H9 (cell line): ENCODE measurements around the gene CCDC121. TPM values are rescaled to one million over a fixed set of nuclear protein-coding genes. Genes with fewer than 3 reads are reported as not detected.
"Not testable (repeated sequence)": the region's sequence is repeated elsewhere in the genome, so short reads cannot be mapped to it uniquely, and the experiment has no call there.

ENCODE experiments used
- DNase-seq: peaks from one replicate; pipeline ENCODE4 v3.0.0-alpha.2; 2017
- H2AFZ ChIP-seq: one replicate; pipeline ENCODE4 v1.6.1; 2013; ENCODE audit warnings: mild to moderate bottlenecking, low read length, control low read depth, moderate library complexity
- H2AK5ac ChIP-seq: 2 replicates; pipeline ENCODE4 v1.6.1; 2013; ENCODE audit warnings: low read length, control low read depth, mixed read lengths; ENCODE audit not compliant: insufficient read length
- H2BK120ac ChIP-seq: one replicate; pipeline ENCODE4 v1.6.1; 2013; ENCODE audit warnings: low read depth, mild to moderate bottlenecking, low read length, control low read depth, inconsistent platforms; ENCODE audit not compliant: poor library complexity, severe bottlenecking
- H2BK12ac ChIP-seq: 2 replicates; pipeline ENCODE4 v1.6.1; 2013; ENCODE audit warnings: low read length, control low read depth, mixed read lengths, low read depth; ENCODE audit not compliant: insufficient read length
- H2BK15ac ChIP-seq: 2 replicates; pipeline ENCODE4 v1.6.1; 2013; ENCODE audit warnings: low read depth, low read length, control low read depth
- H2BK20ac ChIP-seq: one replicate; pipeline ENCODE4 v1.6.1; 2013; ENCODE audit warnings: low read depth, mild to moderate bottlenecking, low read length, control low read depth, inconsistent platforms; ENCODE audit not compliant: poor library complexity, severe bottlenecking
- H2BK5ac ChIP-seq: 2 replicates; pipeline ENCODE4 v1.6.1; 2013; ENCODE audit warnings: low read length, control low read depth, mixed read lengths; ENCODE audit not compliant: insufficient read length
- H3K14ac ChIP-seq: 2 replicates; pipeline ENCODE4 v1.6.1; 2013; ENCODE audit warnings: low read length, control low read depth; ENCODE audit not compliant: insufficient read depth
- H3K18ac ChIP-seq: 2 replicates; pipeline ENCODE4 v1.6.1; 2013; ENCODE audit warnings: low read depth, mild to moderate bottlenecking, mixed read lengths, low read length, control low read depth; ENCODE audit not compliant: insufficient read length
- H3K23ac ChIP-seq: 2 replicates; pipeline ENCODE4 v1.6.1; 2013; ENCODE audit warnings: low read length, control low read depth, mixed read lengths, low read depth; ENCODE audit not compliant: insufficient read length
- H3K23me2 ChIP-seq: 2 replicates; pipeline ENCODE4 v1.6.1; 2013; ENCODE audit warnings: low read depth, mild to moderate bottlenecking, mixed read lengths, low read length, control low read depth; ENCODE audit not compliant: insufficient read length, poor library complexity, severe bottlenecking
- H3K27ac ChIP-seq: 2 replicates; pipeline ENCODE4 v1.5.1; 2013; ENCODE audit warnings: low read length, control low read depth, mixed read lengths, low read depth; ENCODE audit not compliant: insufficient read length
- H3K27me3 ChIP-seq: 2 replicates; pipeline ENCODE4 v1.6.1; 2013; ENCODE audit warnings: low read length, control low read depth, inconsistent platforms; ENCODE audit not compliant: insufficient read depth
- H3K4ac ChIP-seq: 2 replicates; pipeline ENCODE4 v1.6.1; 2013; ENCODE audit warnings: low read depth, mild to moderate bottlenecking, control low read depth, inconsistent platforms, low read length, moderate library complexity
- H3K4me1 ChIP-seq: 2 replicates; pipeline ENCODE4 v1.6.1; 2013; ENCODE audit warnings: low read length, control low read depth, inconsistent platforms; ENCODE audit not compliant: insufficient read depth
- H3K4me2 ChIP-seq: 2 replicates; pipeline ENCODE4 v1.6.1; 2013; ENCODE audit warnings: low read length, control low read depth, mixed read lengths; ENCODE audit not compliant: insufficient read length, insufficient read depth
- H3K56ac ChIP-seq: 2 replicates; pipeline ENCODE4 v1.6.1; 2013; ENCODE audit warnings: low read depth, mild to moderate bottlenecking, mixed read lengths, low read length, control low read depth; ENCODE audit not compliant: insufficient read length
- H3K79me1 ChIP-seq: 2 replicates; pipeline ENCODE4 v1.6.1; 2013; ENCODE audit warnings: low read depth, mild to moderate bottlenecking, moderate library complexity, low read length, control low read depth, inconsistent platforms; ENCODE audit not compliant: insufficient read depth, poor library complexity, severe bottlenecking
- H3K79me2 ChIP-seq: 2 replicates; pipeline ENCODE4 v1.6.1; 2013; ENCODE audit warnings: low read length, control low read depth, inconsistent platforms; ENCODE audit not compliant: insufficient read depth
- H3K9ac ChIP-seq: 2 replicates; pipeline ENCODE4 v1.6.1; 2013; ENCODE audit warnings: low read length, control low read depth, mixed read lengths; ENCODE audit not compliant: insufficient read length; ENCODE audit errors: extremely low read depth
- H3K9me3 ChIP-seq: one replicate; pipeline ENCODE4 v1.6.1; 2013; ENCODE audit warnings: low read depth, low read length, inconsistent platforms; ENCODE audit not compliant: control insufficient read depth
- H3T11ph ChIP-seq: one replicate; pipeline ENCODE4 v1.6.1; 2013; ENCODE audit warnings: mild to moderate bottlenecking, low read length, control low read depth, inconsistent platforms
- H4K20me1 ChIP-seq: one replicate; pipeline ENCODE4 v1.6.1; 2013; ENCODE audit not compliant: control insufficient read depth, insufficient read length, insufficient read depth
- H4K5ac ChIP-seq: 2 replicates; pipeline ENCODE4 v1.6.1; 2013; ENCODE audit warnings: low read depth, mild to moderate bottlenecking, mixed read lengths, low read length, control low read depth; ENCODE audit not compliant: insufficient read length
- H4K8ac ChIP-seq: replicated peaks from 2 replicates; pipeline ENCODE4 v1.6.1; 2013; ENCODE audit warnings: low read length, control low read depth, mixed read lengths, low read depth; ENCODE audit not compliant: insufficient read length
- H4K91ac ChIP-seq: 2 replicates; pipeline ENCODE4 v1.6.1; 2013; ENCODE audit warnings: low read depth, mild to moderate bottlenecking, moderate library complexity, mixed read lengths, low read length, control low read depth; ENCODE audit not compliant: insufficient read length
- H3K27ac Mint-ChIP-seq, 3 experiments: 2 replicates in 2 of 3; 3 replicates in 1 of 3; pipeline ENCODE4 v1.8.0; 2020 to 2021; ENCODE audit warnings: mixed read lengths in 3 of 3, mild to moderate bottlenecking in 1 of 3, moderate library complexity in 1 of 3
- H3K27me3 Mint-ChIP-seq: 2 replicates; pipeline ENCODE4 v1.8.0; 2021; ENCODE audit warnings: low read depth, mild to moderate bottlenecking, moderate library complexity, mixed read lengths
- H3K36me3 Mint-ChIP-seq, 3 experiments: 2 replicates in 2 of 3; 3 replicates in 1 of 3; pipeline ENCODE4 v1.8.0; 2020 to 2021; ENCODE audit warnings: low read depth in 3 of 3, mixed read lengths in 3 of 3; ENCODE audit not compliant: insufficient read depth in 1 of 3
- H3K4me1 Mint-ChIP-seq, 2 experiments: 2 replicates each; pipeline ENCODE4 v1.8.0; 2020; ENCODE audit warnings: mixed read lengths in 2 of 2
- H3K4me3 Mint-ChIP-seq, 2 experiments: 2 replicates in 1 of 2; 3 replicates in 1 of 2; pipeline ENCODE4 v1.8.0; 2020 to 2021; ENCODE audit warnings: mild to moderate bottlenecking in 2 of 2, mixed read lengths in 2 of 2, moderate library complexity in 1 of 2
- H3K9me3 Mint-ChIP-seq, 2 experiments: 2 replicates in 1 of 2; 3 replicates in 1 of 2; pipeline ENCODE4 v1.8.0; 2020; ENCODE audit warnings: mild to moderate bottlenecking in 2 of 2, mixed read lengths in 2 of 2, moderate library complexity in 1 of 2
- WGBS: extraction: QIAGEN DNeasy Blood & Tissue Kit; methylation state at CpG from one replicate; pipeline ENCODE4 v1.1.7; 2013; ENCODE audit warnings: missing lambda C conversion rate, low lambda C conversion rate, mixed read lengths; ENCODE audit not compliant: insufficient read length; ENCODE audit errors: extremely low coverage; 5-methylcytosine and 5-hydroxymethylcytosine counted together
- total RNA-seq: library from RNA; stranded (reverse); gene quantifications from 2 replicates; pipeline ENCODE4 v1.2.1, GENCODE V29; 2021

CCDC121 gene
- total RNA-seq, 1 experiment from 2014 or later: 1.2 TPM

DNA sequence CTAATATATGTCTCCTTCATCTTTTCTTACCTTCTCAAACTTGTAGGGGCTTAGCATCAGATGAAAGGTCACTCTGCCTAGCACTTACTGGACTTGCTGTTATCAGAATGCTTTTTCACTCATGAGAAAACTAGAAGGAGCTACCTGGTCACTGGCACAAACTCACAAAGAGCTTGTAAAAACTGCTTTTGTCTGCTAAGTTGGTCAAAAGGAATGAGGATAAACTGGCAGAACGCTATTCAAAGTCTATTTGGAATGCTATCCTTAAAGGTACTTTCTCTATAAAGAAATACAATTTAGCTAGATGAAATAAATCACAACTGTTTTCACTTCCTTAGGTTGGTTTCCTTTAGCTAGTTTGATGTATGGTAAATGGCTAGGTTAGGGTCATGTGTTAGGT lies 2.5 kb downstream of the CCDC121 start:
- H3K18ac ChIP-seq, H3K27ac Mint-ChIP-seq, H3T11ph ChIP-seq, H3K14ac ChIP-seq, H3K4me1 ChIP-seq, DNase-seq, H3K79me1 ChIP-seq, H2BK12ac ChIP-seq, H4K5ac ChIP-seq, H3K9ac ChIP-seq, H4K8ac ChIP-seq, H2AFZ ChIP-seq, H2BK5ac ChIP-seq, H3K4me3 Mint-ChIP-seq, H2BK120ac ChIP-seq, H4K20me1 ChIP-seq, H3K4ac ChIP-seq, H3K9me3 Mint-ChIP-seq, H3K9me3 ChIP-seq, H3K79me2 ChIP-seq, H2BK20ac ChIP-seq, H2BK15ac ChIP-seq, H3K23ac ChIP-seq, H3K27me3 ChIP-seq, H3K27ac ChIP-seq, H4K91ac ChIP-seq, H3K56ac ChIP-seq, H3K4me2 ChIP-seq, H3K23me2 ChIP-seq, H2AK5ac ChIP-seq, H3K27me3 Mint-ChIP-seq: not testable (repeated sequence)
- H3K4me1 Mint-ChIP-seq: peaks cover 13 to 39% of the 10 kb centered on the region in 2 experiments
- no CpG with 5 or more reads among the region's 1 CpG for WGBS
- peaks cover 13 to 36% (median 30%) of the 10 kb centered on the region in 3 experiments; a peak in 6 of 7 replicates for H3K36me3 Mint-ChIP-seq
